Measurements from ENCODE around the gene PKIB.
A peak's percentile ranks its signal among the peaks of the same experiment; 100 is the strongest.

Gene PKIB

GRCh38 chr6:122604676-122605075, 5.5 kb upstream of the PKIB start:
- no peak for DNase-seq (ENCODE audit: low read depth)
- H3K4me3 ChIP-seq (ENCODE audit: low read depth, low read length) = no peak overlapping the region
- TF ChIP-seq, protein P1, sequence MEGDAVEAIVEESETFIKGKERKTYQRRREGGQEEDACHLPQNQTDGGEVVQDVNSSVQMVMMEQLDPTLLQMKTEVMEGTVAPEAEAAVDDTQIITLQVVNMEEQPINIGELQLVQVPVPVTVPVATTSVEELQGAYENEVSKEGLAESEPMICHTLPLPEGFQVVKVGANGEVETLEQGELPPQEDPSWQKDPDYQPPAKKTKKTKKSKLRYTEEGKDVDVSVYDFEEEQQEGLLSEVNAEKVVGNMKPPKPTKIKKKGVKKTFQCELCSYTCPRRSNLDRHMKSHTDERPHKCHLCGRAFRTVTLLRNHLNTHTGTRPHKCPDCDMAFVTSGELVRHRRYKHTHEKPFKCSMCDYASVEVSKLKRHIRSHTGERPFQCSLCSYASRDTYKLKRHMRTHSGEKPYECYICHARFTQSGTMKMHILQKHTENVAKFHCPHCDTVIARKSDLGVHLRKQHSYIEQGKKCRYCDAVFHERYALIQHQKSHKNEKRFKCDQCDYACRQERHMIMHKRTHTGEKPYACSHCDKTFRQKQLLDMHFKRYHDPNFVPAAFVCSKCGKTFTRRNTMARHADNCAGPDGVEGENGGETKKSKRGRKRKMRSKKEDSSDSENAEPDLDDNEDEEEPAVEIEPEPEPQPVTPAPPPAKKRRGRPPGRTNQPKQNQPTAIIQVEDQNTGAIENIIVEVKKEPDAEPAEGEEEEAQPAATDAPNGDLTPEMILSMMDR (IDR thresholded peaks at IDR 0.05; ENCODE audit: low read depth, low read length, missing control alignments) = no peak
- in situ Hi-C loops (cut with HindIII; ENCODE audit: low sequenced_read_pairs) = loop anchor here (5.0 kb wide), 1 partner anchor 63 kb away; no protein-coding TSS in a partner anchor

DNA sequence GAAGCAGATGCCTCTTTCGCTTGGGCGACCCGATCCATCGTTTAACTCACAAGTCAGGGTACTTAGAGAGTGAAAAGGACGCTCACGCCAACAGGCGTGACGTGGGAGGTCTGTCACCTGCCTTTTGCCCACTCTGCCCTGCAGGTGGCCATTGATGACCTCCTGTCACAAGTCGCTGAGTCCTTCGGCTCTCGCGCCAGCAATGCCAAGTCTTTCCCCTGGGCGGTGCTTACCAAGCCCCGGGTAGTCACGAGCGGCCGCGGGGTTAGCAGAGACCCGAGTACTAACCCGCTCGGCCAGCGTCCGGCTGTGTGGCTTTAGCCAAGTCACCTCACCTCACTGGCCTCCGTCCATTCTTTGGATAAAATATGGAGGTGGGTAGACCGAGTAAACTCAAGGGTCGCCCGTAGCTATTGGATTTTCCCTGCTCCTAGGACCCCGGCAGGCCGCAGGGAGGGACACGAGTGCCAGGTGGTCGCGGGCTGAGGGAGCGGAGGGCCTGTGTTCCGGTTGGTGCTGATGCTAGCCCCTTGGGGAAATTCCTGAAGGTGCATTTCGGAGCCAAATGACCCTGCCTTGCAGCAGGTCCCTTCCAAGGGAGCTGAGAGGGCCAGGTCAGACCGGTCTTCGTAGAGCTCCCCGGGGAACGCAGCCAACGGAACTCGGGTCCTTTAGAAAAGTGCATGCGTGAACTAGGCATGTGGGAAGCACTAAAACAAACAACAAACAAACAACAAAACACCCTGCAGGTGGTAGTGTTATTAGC, 668 bp downstream of the PKIB start:
- DNase-seq (ENCODE audit: low read depth) = no peak
- peak overlapping the region; percentile 94 for H3K4me3 ChIP-seq (ENCODE audit: low read depth, low read length)
- in situ Hi-C loops (cut with HindIII; ENCODE audit: low sequenced_read_pairs) = no loop called here
- TF ChIP-seq, protein P1 (IDR thresholded peaks at IDR 0.05; ENCODE audit: low read depth, low read length, missing control alignments) = no peak

GRCh38 chr6:122612838-122613237, 2.6 kb downstream of the PKIB start:
- TF ChIP-seq, protein P1 (IDR thresholded peaks at IDR 0.05; ENCODE audit: low read depth, low read length, missing control alignments) = no peak
- in situ Hi-C loops (cut with HindIII; ENCODE audit: low sequenced_read_pairs) = no loop called here
- H3K4me3 ChIP-seq (ENCODE audit: low read depth, low read length) = no peak overlapping the region
- no peak for DNase-seq (ENCODE audit: low read depth)

GRCh38 chr6:122614303-122614702, 4.1 kb downstream of the PKIB start:
- in situ Hi-C loops (cut with HindIII; ENCODE audit: low sequenced_read_pairs) = no loop called here
- H3K4me3 ChIP-seq (ENCODE audit: low read depth, low read length) = no peak overlapping the region
- TF ChIP-seq, protein P1 (IDR thresholded peaks at IDR 0.05; ENCODE audit: low read depth, low read length, missing control alignments) = no peak
- no peak for DNase-seq (ENCODE audit: low read depth)

- no peak overlapping the region for H3K4me3 ChIP-seq (ENCODE audit: low read depth, low read length)
- in situ Hi-C loops (cut with HindIII; ENCODE audit: low sequenced_read_pairs) = no loop called here
- DNase-seq (ENCODE audit: low read depth) = no peak
- TF ChIP-seq, protein P1 (IDR thresholded peaks at IDR 0.05; ENCODE audit: low read depth, low read length, missing control alignments) = no peak
Measured at GRCh38 chr6:122615409-122615808, 5.2 kb downstream of the PKIB start.

- TF ChIP-seq, protein P1 (IDR thresholded peaks at IDR 0.05; ENCODE audit: low read depth, low read length, missing control alignments) = no peak
- H3K4me3 ChIP-seq (ENCODE audit: low read depth, low read length) = no peak overlapping the region
- DNase-seq (ENCODE audit: low read depth) = no peak
- in situ Hi-C loops (cut with HindIII; ENCODE audit: low sequenced_read_pairs) = no loop called here
Measured at GRCh38 chr6:122616877-122617276, 6.7 kb downstream of the PKIB start.

Measured in astrocyte of the cerebellum (primary cell).